ENCODE measurements around the gene VPS54.
"Not testable (repeated sequence)": the region's sequence is repeated elsewhere in the genome, so short reads cannot be mapped to it uniquely, and the experiment has no call there.

VPS54 gene

DNA sequence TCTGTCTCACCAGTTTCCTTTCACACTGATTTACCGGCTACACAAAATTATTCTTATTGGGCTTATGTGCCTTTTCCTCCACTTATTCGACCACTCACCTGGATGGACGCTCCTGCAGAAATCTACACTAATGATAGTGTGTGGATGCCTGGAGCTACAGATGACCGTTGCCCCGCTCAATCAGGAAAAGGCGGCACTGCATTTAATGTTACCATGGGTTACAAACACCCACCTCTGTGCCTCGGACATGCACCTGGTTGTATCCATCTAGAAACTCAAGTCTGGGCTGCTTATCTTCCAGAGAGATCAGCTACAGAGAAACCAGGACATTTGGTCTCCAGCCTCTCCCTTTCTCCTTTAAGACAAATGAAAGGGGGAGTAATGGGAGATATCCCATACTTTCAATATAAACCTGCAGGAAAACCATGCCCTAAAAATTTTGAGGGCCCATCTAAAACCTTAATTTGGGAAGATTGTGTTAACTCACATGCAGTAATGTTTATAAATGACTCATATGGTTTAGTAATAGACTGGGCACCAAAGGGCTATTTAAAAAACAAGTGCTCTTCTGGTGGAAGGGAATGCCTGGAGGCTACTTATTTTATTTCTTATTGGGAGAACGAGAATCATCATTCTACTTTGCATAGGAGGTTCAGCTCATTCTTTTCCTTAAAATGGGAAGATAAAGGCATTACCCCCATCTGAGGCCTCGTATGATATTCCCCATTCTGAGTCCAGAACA is 24.7 kb downstream of the VPS54 start:
- not testable (repeated sequence) for H3K9me3 ChIP-seq (ENCODE audit: control insufficient read depth in 5 of 5, low read length in 5 of 5); H3K9ac ChIP-seq (ENCODE audit: low read length in 5 of 5)

GRCh38 chr2:63993871-63994270 is 25.4 kb downstream of the VPS54 start:
- Histone ChIP-seq H3K4me3 (ENCODE audit: low read depth in 1 of 5, low read length in 5 of 5) (no peak overlapping the region), H3K9me3 (ENCODE audit: control insufficient read depth in 5 of 5, low read length in 5 of 5) (peaks cover 0 to 9% (median 0%) of the 10 kb centered on the region in 5 donors), H3K36me3 (ENCODE audit: control insufficient read depth in 5 of 5, insufficient read depth in 5 of 5, low read length in 5 of 5) (no peaks in the 10 kb centered on the region), H3K9ac (ENCODE audit: low read length in 5 of 5) (no peak overlapping the region), H3K27me3 (ENCODE audit: control insufficient read depth in 5 of 5, insufficient read depth in 4 of 5, low read length in 5 of 5) (no peaks in the 10 kb centered on the region), H3K4me1 (ENCODE audit: control insufficient read depth in 5 of 5, insufficient read depth in 5 of 5, low read length in 5 of 5) (no peaks in the 10 kb centered on the region), H3K27ac (ENCODE audit: low read depth, low read length) (no peak overlapping the region)

More for the DNA sequence above, 24.7 kb downstream of the VPS54 start:
- H3K27me3 ChIP-seq (ENCODE audit: control insufficient read depth in 5 of 5, insufficient read depth in 4 of 5, low read length in 5 of 5); H3K4me3 ChIP-seq (ENCODE audit: low read depth in 1 of 5, low read length in 5 of 5); H3K36me3 ChIP-seq (ENCODE audit: control insufficient read depth in 5 of 5, insufficient read depth in 5 of 5, low read length in 5 of 5); H3K27ac ChIP-seq (ENCODE audit: low read depth, low read length); H3K4me1 ChIP-seq (ENCODE audit: control insufficient read depth in 5 of 5, insufficient read depth in 5 of 5, low read length in 5 of 5): not testable (repeated sequence)

DNA sequence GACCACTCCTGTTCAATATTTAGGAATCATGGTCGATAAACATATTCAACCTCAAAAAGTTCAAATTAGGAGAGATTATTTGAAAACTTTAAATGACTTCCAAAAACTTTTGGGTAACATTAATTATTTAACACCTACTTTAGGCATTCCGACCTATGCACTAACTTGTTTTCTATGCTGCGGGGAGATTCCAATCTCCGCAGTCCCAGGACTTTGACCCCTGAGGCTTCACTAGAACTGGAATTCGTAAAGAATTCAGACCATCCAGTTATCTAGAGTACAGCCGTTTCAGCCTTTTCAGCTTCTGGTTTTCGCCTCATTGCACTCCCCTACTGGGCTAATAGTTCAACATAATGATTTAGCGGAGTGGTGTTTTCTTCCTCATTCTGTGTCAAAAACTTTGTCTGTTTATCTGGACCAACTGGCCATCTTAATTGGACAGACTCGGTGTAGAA is 26.1 kb downstream of the VPS54 start:
- H3K36me3 ChIP-seq (ENCODE audit: control insufficient read depth in 5 of 5, insufficient read depth in 5 of 5, low read length in 5 of 5); H3K4me1 ChIP-seq (ENCODE audit: control insufficient read depth in 5 of 5, insufficient read depth in 5 of 5, low read length in 5 of 5); H3K9ac ChIP-seq (ENCODE audit: low read length in 5 of 5); H3K27ac ChIP-seq (ENCODE audit: low read depth, low read length); H3K27me3 ChIP-seq (ENCODE audit: control insufficient read depth in 5 of 5, insufficient read depth in 4 of 5, low read length in 5 of 5); H3K4me3 ChIP-seq (ENCODE audit: low read depth in 1 of 5, low read length in 5 of 5); H3K9me3 ChIP-seq (ENCODE audit: control insufficient read depth in 5 of 5, low read length in 5 of 5): not testable (repeated sequence)

GRCh38 chr2:63992061-63992685 is 27.1 kb downstream of the VPS54 start:
- no peak overlapping the region for H3K27ac ChIP-seq (ENCODE audit: low read depth, low read length)
- H3K9me3 ChIP-seq (ENCODE audit: control insufficient read depth in 5 of 5, low read length in 5 of 5) = peaks cover 0 to 9% (median 0%) of the 10 kb centered on the region in 5 donors
- H3K4me1 ChIP-seq (ENCODE audit: control insufficient read depth in 5 of 5, insufficient read depth in 5 of 5, low read length in 5 of 5) = no peaks in the 10 kb centered on the region
- H3K9ac ChIP-seq (ENCODE audit: low read length in 5 of 5) = no peak overlapping the region
- no peaks in the 10 kb centered on the region for H3K27me3 ChIP-seq (ENCODE audit: control insufficient read depth in 5 of 5, insufficient read depth in 4 of 5, low read length in 5 of 5)
- no peaks in the 10 kb centered on the region for H3K36me3 ChIP-seq (ENCODE audit: control insufficient read depth in 5 of 5, insufficient read depth in 5 of 5, low read length in 5 of 5)
- H3K4me3 ChIP-seq (ENCODE audit: low read depth in 1 of 5, low read length in 5 of 5) = no peak overlapping the region

DNA sequence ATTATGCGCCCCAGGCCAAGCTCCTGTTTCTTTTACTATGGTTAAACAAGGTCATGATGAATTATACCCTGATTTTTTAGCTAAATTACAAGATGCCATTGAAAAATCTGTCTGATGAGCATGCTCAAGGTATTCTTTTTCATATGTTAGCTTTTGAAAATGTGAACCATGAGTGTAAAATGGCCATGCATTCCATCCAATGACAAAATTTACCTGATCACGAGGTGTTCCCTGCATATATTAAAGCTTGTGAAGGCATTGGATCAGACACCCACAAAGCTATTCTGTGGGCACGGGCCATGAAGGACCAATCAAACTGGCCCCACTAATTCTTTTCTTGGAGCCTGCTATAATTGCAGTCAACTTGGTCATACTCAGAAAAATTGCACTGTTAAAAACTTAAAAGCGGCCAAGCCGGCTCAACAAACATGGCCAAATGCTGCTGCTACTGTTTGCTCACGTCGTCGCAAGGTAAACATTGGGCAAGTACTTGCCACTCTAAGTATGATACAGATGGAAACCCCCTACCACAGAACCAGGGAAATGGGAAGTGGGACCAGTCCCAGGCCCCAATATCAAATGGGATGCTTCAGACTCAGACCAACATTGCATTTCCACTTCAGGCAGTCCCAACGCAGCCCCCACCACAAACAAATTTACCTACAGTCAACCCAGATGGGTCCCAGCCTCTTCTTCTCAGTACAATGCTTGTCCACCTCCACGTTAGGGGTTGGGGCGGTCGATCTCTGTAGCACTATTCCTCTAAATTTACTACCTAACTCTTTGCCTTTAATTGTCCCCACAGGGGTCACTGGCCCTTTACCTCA is 27.8 kb downstream of the VPS54 start:
- H3K4me1 ChIP-seq (ENCODE audit: control insufficient read depth in 5 of 5, insufficient read depth in 5 of 5, low read length in 5 of 5); H3K9me3 ChIP-seq (ENCODE audit: control insufficient read depth in 5 of 5, low read length in 5 of 5); H3K27ac ChIP-seq (ENCODE audit: low read depth, low read length); H3K27me3 ChIP-seq (ENCODE audit: control insufficient read depth in 5 of 5, insufficient read depth in 4 of 5, low read length in 5 of 5); H3K36me3 ChIP-seq (ENCODE audit: control insufficient read depth in 5 of 5, insufficient read depth in 5 of 5, low read length in 5 of 5); H3K9ac ChIP-seq (ENCODE audit: low read length in 5 of 5); H3K4me3 ChIP-seq (ENCODE audit: low read depth in 1 of 5, low read length in 5 of 5): not testable (repeated sequence)

DNA sequence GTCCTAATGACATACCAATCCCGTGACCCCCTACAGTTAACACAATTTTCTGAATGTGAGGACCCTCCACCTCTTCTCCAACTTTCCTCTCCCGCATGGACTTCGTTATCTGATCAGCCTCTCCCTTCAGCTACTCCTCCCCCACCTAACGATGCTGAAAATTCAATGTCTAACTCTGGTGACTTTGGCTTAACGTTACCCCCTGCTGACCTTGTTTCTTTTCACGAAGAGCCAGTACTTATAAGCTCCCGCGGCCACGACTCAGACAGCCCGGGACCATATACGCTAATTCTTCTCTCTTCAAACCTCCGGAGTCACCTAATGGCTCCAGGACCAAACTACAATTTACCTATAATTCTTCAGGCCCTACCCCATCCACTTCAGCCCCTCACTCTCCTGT is 29.2 kb downstream of the VPS54 start:
- Histone ChIP-seq H3K9ac (ENCODE audit: low read length in 5 of 5) (no peak overlapping the region), H3K4me3 (ENCODE audit: low read depth in 1 of 5, low read length in 5 of 5) (no peak overlapping the region), H3K4me1 (ENCODE audit: control insufficient read depth in 5 of 5, insufficient read depth in 5 of 5, low read length in 5 of 5) (no peaks in the 10 kb centered on the region), H3K27me3 (ENCODE audit: control insufficient read depth in 5 of 5, insufficient read depth in 4 of 5, low read length in 5 of 5) (no peaks in the 10 kb centered on the region), H3K36me3 (ENCODE audit: control insufficient read depth in 5 of 5, insufficient read depth in 5 of 5, low read length in 5 of 5) (no peaks in the 10 kb centered on the region), H3K9me3 (ENCODE audit: control insufficient read depth in 5 of 5, low read length in 5 of 5) (peaks cover 0 to 9% (median 0%) of the 10 kb centered on the region in 5 donors), H3K27ac (ENCODE audit: low read depth, low read length) (no peak overlapping the region)

DNA sequence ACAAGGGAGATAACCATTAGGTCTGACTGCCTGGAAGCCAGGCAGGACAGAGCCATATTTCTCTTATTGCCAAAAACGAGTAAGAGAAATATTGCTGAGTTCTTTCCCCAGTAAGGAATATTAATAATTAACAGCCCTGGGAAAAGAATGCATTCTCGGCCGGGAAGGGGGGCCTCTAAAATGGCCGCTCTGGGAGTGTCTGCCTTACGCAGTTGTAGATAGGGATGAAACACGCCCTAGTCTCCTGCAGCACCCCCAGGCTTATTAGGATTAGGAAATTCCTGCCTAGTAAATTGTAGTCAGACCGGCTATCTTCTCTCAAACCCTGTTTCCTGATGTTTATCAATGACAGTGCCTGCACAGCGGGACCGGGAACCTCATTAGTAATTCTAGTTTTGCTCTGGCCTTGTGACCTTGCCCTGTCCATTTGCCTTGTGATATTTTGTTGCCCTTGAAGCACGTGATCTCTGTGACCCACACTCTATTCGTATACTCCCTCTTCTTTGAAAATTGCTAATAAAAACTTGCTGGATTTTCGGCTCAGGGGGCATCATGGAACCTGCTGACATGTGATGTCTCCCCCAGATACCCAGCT is 30.3 kb downstream of the VPS54 start:
- not testable (repeated sequence) for H3K9ac ChIP-seq (ENCODE audit: low read length in 5 of 5); H3K27me3 ChIP-seq (ENCODE audit: control insufficient read depth in 5 of 5, insufficient read depth in 4 of 5, low read length in 5 of 5); H3K9me3 ChIP-seq (ENCODE audit: control insufficient read depth in 5 of 5, low read length in 5 of 5); H3K36me3 ChIP-seq (ENCODE audit: control insufficient read depth in 5 of 5, insufficient read depth in 5 of 5, low read length in 5 of 5); H3K4me3 ChIP-seq (ENCODE audit: low read depth in 1 of 5, low read length in 5 of 5); H3K27ac ChIP-seq (ENCODE audit: low read depth, low read length); H3K4me1 ChIP-seq (ENCODE audit: control insufficient read depth in 5 of 5, insufficient read depth in 5 of 5, low read length in 5 of 5)

DNA sequence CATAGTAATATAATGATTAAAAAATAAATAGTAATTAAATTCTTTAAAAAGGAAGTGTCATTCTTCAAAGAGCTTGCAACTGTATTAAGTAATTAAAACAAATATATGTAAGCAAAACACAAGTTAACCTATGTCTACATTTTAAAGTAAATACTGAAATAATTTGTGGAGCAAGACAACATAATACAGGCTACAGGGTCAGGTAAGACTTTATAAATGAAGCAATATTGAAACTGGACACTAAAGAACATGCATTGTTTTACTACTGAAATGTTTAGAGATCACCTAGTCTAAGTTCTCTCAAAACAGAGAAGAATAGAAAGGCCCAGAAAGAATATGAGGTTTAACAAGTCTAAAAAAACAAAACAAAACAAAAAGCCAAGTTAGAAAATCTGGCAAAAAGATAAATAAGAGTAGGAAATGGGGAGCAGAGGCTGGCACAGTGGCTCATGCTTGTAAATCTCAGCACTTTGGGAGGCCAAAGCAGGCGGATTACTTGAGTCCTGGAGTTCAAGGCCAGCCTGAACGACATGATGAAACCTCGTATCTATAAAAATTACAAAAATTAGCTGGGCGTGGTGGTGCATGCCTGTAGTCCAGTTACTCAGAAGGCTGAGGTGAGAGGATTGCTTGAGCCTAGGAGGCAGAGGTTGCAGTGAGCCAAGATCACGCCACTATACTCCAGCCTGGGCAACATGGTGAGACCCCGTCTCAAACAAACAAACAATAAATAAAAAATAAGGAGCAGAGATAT is 34.4 kb downstream of the VPS54 start:
- Histone ChIP-seq H3K27me3 (ENCODE audit: control insufficient read depth in 5 of 5, insufficient read depth in 4 of 5, low read length in 5 of 5) (no peaks in the 10 kb centered on the region), H3K27ac (ENCODE audit: low read depth, low read length) (no peak overlapping the region), H3K36me3 (ENCODE audit: control insufficient read depth in 5 of 5, insufficient read depth in 5 of 5, low read length in 5 of 5) (peaks cover 5 to 30% (median 12%) of the 10 kb centered on the region in 5 donors), H3K9ac (ENCODE audit: low read length in 5 of 5) (no peak overlapping the region), H3K4me1 (ENCODE audit: control insufficient read depth in 5 of 5, insufficient read depth in 5 of 5, low read length in 5 of 5) (no peaks in the 10 kb centered on the region), H3K9me3 (ENCODE audit: control insufficient read depth in 5 of 5, low read length in 5 of 5) (peaks cover 0 to 8% (median 0%) of the 10 kb centered on the region in 5 donors), H3K4me3 (ENCODE audit: low read depth in 1 of 5, low read length in 5 of 5) (no peak overlapping the region)

- H3K4me3 ChIP-seq (ENCODE audit: low read depth in 1 of 5, low read length in 5 of 5) = no peak overlapping the region
- no peaks in the 10 kb centered on the region for H3K27me3 ChIP-seq (ENCODE audit: control insufficient read depth in 5 of 5, insufficient read depth in 4 of 5, low read length in 5 of 5)
- H3K36me3 ChIP-seq (ENCODE audit: control insufficient read depth in 5 of 5, insufficient read depth in 5 of 5, low read length in 5 of 5) = peaks cover 5 to 33% (median 12%) of the 10 kb centered on the region in 5 donors
- H3K4me1 ChIP-seq (ENCODE audit: control insufficient read depth in 5 of 5, insufficient read depth in 5 of 5, low read length in 5 of 5) = no peaks in the 10 kb centered on the region
- H3K9ac ChIP-seq (ENCODE audit: low read length in 5 of 5) = no peak overlapping the region
- H3K27ac ChIP-seq (ENCODE audit: low read depth, low read length) = no peak overlapping the region
- H3K9me3 ChIP-seq (ENCODE audit: control insufficient read depth in 5 of 5, low read length in 5 of 5) = peaks cover 0 to 3% (median 0%) of the 10 kb centered on the region in 5 donors
Measured at GRCh38 chr2:63983986-63984605, 35.1 kb downstream of the VPS54 start.
